Body of pancreas (tissue), 4 donors: ENCODE measurements around the gene CDKN1C. TPM values are rescaled to one million over a fixed set of nuclear protein-coding genes. Genes with fewer than 3 reads are reported as not detected.

Experiments used
- ATAC-seq: fragments of 150-250 bp; one replicate; pipeline ENCODE4 v1.9.1; 2016
- DNase-seq, 4 donors: peaks; one replicate each; pipeline ENCODE4 v3.0.0-alpha.2; 2019
- H3K27ac ChIP-seq, 4 donors: fragments of 200-600 bp; sonication (generic); 1 replicate in 3 of 4; 2 replicates in 1 of 4; pipeline versions ENCODE4 v1.5.1 to v1.6.1; 2016 to 2019; ENCODE audit warnings: mild to moderate bottlenecking in 1 of 4, mixed read lengths in 1 of 4, moderate library complexity in 1 of 4
- H3K27me3 ChIP-seq, 2 donors: fragments of 200-600 bp; sonication (generic); one replicate each; pipeline ENCODE4 v1.6.0; 2016; ENCODE audit warnings: mild to moderate bottlenecking in 1 of 2
- H3K36me3 ChIP-seq, 2 donors: fragments of 200-600 bp; sonication (generic); replicated peaks in 1 of 2; 2 replicates each; pipeline ENCODE4 v1.5.1; 2016; ENCODE audit warnings: low read depth in 2 of 2; ENCODE audit not compliant: insufficient read depth in 1 of 2
- H3K4me1 ChIP-seq: fragments of 200-600 bp; sonication (generic); one replicate; pipeline ENCODE4 v1.6.0; 2016
- H3K4me3 ChIP-seq, 2 donors: fragments of 200-600 bp; sonication (generic); 1 replicate in 1 of 2; 2 replicates in 1 of 2; pipeline ENCODE4 v1.5.1; 2016 to 2019
- H3K9me3 ChIP-seq, 3 donors: fragments of 200-600 bp; sonication (generic); 1 replicate in 2 of 3; 2 replicates in 1 of 3; pipeline ENCODE4 v1.5.1; 2016
- CTCF ChIP-seq, 7 experiments: fragments of 450-650 bp in 4 of 7; fragments of 200-600 bp in 3 of 7; sonication (generic) in 3 of 7; IDR thresholded peaks; one replicate each; pipeline ENCODE4 v1.5.1; 2016 to 2019; ENCODE audit warnings: antibody characterized with exemption in 7 of 7
- POLR2A ChIP-seq, 3 donors: fragments of 450-650 bp; IDR thresholded peaks; one replicate each; pipeline ENCODE4 v1.6.1; 2016; ENCODE audit warnings: antibody characterized with exemption in 3 of 3, mild to moderate bottlenecking in 2 of 3
- WGBS, 2 donors: methylation state at CpG; one replicate each; pipeline ENCODE4 v1.1.5; 2017; 5-methylcytosine and 5-hydroxymethylcytosine counted together
- intact Hi-C: fragments of 100-400 bp; cut with DNase I; formaldehyde crosslinking; loops from one replicate; pipeline ENCODE4 v1.15.1; 2023
- total RNA-seq, 2 donors: library from RNA; depleted of rRNA; stranded (reverse); fragments of >200 nt; gene quantifications; one replicate each; pipeline ENCODE4 v1.1.0, GENCODE V29; 2016

The CDKN1C gene
- total RNA-seq, 2 donors from 2014 or later: 35.3 to 231 TPM

GRCh38 chr11:2844116-2844842 is 41.3 kb downstream of the CDKN1C start:
- intact Hi-C loops: no loop called here
- H3K4me1 ChIP-seq: no peaks in the 10 kb centered on the region
- ATAC-seq (no peak), DNase-seq (no peak)
- no peak overlapping the region for H3K27ac ChIP-seq
- H3K4me3 ChIP-seq: no peak overlapping the region
- H3K9me3 ChIP-seq: no peaks in the 10 kb centered on the region
- H3K27me3 ChIP-seq: no peaks in the 10 kb centered on the region
- TF ChIP-seq POLR2A (IDR thresholded peaks at IDR 0.05) (no peak), CTCF (IDR thresholded peaks at IDR 0.05) (no peak)
- WGBS, 2 donors: 73 to 86% methylated on average over 8 to 19 of the region's 19 CpGs
- no peaks in the 10 kb centered on the region for H3K36me3 ChIP-seq

- DNase-seq (no peak), ATAC-seq (no peak)
- no peak overlapping the region for H3K27ac ChIP-seq
- no peak for TF ChIP-seq POLR2A (IDR thresholded peaks at IDR 0.05)
- TF ChIP-seq CTCF (IDR thresholded peaks at IDR 0.05): no peak
- WGBS, 2 donors: 78 to 81% methylated on average over 9 to 14 of the region's 14 CpGs
- no peaks in the 10 kb centered on the region for H3K9me3 ChIP-seq
- no peak overlapping the region for H3K4me3 ChIP-seq
- H3K27me3 ChIP-seq: no peaks in the 10 kb centered on the region
- H3K36me3 ChIP-seq: no peaks in the 10 kb centered on the region
- H3K4me1 ChIP-seq: no peaks in the 10 kb centered on the region
- intact Hi-C loops: no loop called here
Measured at GRCh38 chr11:2843551-2843950, 42.0 kb downstream of the CDKN1C start.

DNA sequence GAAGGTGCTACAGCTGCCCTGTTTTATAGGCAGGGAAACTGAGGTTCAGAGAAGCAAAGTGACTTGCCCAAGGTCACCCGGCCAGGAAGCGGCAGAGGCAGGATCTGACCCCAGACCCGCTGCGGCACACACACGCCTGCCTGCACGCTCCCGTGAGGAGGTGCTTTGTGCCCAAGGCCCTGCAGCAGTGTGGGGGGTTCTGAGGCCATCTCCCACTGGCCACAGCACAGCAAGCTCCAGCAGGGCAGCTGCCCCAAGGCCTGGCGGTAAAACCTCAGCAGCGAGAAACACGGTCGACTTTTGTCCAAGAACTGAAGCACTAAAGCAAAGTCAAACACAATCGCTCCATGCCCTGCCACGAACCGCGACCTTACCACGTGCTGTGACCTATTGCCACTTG is 42.7 kb downstream of the CDKN1C start:
- ATAC-seq (no peak), DNase-seq (no peak)
- no peak for TF ChIP-seq POLR2A (IDR thresholded peaks at IDR 0.05)
- no peak for TF ChIP-seq CTCF (IDR thresholded peaks at IDR 0.05)
- Histone ChIP-seq H3K27me3 (no peaks in the 10 kb centered on the region), H3K9me3 (no peaks in the 10 kb centered on the region), H3K4me1 (no peaks in the 10 kb centered on the region), H3K27ac (no peak overlapping the region), H3K36me3 (no peaks in the 10 kb centered on the region), H3K4me3 (no peak overlapping the region)
- intact Hi-C loops: no loop called here
- WGBS, 2 donors: 96 to 97% methylated on average over 9 to 15 of the region's 16 CpGs

DNA sequence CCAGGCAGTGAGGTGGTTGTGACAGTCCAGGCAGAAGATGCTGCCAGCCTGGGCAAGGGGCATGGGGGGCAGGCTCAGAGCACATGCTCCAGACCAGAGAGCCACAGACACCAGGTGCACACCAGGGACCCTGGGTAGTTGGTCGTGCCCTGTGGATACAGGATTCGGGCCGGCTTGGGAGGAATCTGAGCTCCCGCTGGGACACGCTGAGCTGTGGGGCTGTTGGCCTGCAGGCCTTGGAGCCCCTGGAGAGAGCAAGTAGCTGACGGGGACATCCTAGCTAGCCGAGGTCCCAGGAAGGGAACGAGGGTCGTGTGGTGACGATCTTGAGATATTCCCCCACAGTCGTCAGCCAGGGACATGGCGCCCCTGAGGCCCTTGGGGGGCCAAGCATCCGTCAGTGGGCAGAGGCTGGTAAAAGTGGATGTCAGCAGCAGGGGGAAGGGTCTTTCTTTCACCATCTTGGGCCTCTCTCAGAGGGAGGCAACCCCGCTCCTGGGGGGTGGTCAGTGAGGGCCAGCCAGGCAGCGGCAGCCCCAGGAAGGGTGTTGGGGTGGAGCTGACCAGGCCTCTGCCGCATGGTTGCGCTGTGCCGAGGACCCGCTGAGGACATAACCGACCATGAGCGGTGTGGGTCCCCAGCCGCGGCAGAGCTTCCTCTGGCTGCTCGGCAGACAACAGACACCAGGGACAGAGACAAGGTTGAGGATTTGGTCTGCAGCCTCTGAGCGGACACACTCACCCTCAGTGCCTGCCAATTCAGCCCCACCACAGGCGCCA is 44.0 kb downstream of the CDKN1C start:
- intact Hi-C loops: no loop called here
- no peaks in the 10 kb centered on the region for H3K36me3 ChIP-seq
- no peak for DNase-seq
- H3K4me1 ChIP-seq: peaks cover 7% of the 10 kb centered on the region
- H3K27ac ChIP-seq: no peak overlapping the region
- 91 to 98% methylated on average over 13 to 23 of the region's 26 CpGs for WGBS, 2 donors
- H3K4me3 ChIP-seq: no peak overlapping the region
- H3K27me3 ChIP-seq: no peaks in the 10 kb centered on the region
- no peak for ATAC-seq
- TF ChIP-seq POLR2A (IDR thresholded peaks at IDR 0.05): no peak
- TF ChIP-seq CTCF (IDR thresholded peaks at IDR 0.05): no peak
- H3K9me3 ChIP-seq: no peaks in the 10 kb centered on the region
